ENCODE measurements around the gene ARHGEF28.

DNA sequence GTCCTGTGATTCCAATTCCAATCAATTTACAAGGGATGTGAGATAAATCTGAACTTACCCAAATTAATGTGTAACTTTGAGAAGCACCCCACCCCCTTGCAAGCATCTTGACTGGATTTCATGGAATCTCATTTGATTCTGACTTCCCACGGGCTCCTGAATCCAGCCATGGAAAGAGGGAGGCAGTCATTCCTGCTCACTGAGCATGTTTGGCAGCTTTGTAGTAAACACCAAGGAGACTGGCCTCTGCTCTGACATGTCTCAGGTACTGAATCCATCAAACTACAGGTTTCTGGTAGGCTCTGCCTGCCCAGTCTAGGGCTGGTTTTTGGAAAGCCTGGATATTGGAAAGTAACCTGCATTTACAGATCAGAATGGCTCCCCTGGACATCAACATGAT lies 357.6 kb downstream of the ARHGEF28 start:
- TF ChIP-seq EZH2 (IDR thresholded peaks at IDR 0.05; ENCODE audit: borderline replicate concordance), result no peak
- no peak for TF ChIP-seq EZH2phosphoT487 (IDR thresholded peaks at IDR 0.05; ENCODE audit: low read depth, severe bottlenecking, unreplicated experiment)
